HepG2 (cell line): ENCODE results near the gene INTS1. TPM values are rescaled to one million over a fixed set of nuclear protein-coding genes. Genes with fewer than 3 reads are reported as not detected.

ENCODE experiments used
- ATAC-seq: fragments of 200-7000 bp; cut with Tn5 transposase; 3 replicates; pipeline ENCODE4 v1.9.1; 2020; ENCODE audit warnings: mild to moderate bottlenecking, moderate library complexity
- BruUV-seq: library from RNA; stranded (reverse); fragments of 400-500 nt; replicated peaks from 2 replicates; lab custom pipeline; 2021; lab: Mats Ljungman, UMichigan
- CTCF ChIA-PET: fragments of 300-600 bp; formaldehyde crosslinking; extraction: SDS; loops from one replicate; lab custom pipeline; 2021; ENCODE audit warnings: low total read pairs, inconsistent platforms, low intra/inter-chr PET ratio; lab: Yijun Ruan, JAX
- POLR2A ChIA-PET: fragments of 350-600 bp; sonication (Branson Sonifier 250); formaldehyde crosslinking; loops from one replicate; lab custom pipeline; 2020; ENCODE audit warnings: antibody characterized with exemption, inconsistent platforms; lab: Yijun Ruan, JAX
- DNase-seq: peaks from one replicate; pipeline ENCODE4 v3.0.0-alpha.2; 2015; ENCODE audit warnings: low spot score
- FAIRE-seq: peaks from 3 replicates; lab custom pipeline; 2011; peaks lifted over from hg19 to GRCh38; lab: Jason Lieb, UNC
- H2AFZ ChIP-seq: one replicate; pipeline ENCODE4 v1.6.1; 2011; ENCODE audit warnings: low read length, inconsistent platforms
- H3K27ac ChIP-seq: fragments of 300-600 bp; 3 replicates; pipeline ENCODE4 v1.8.0; 2011; ENCODE audit warnings: mixed run types, mild to moderate bottlenecking, mixed read lengths, low read length, inconsistent platforms; ENCODE audit not compliant: insufficient read depth; ENCODE audit errors: extremely low read length
- H3K27me3 ChIP-seq, 2 experiments: fragments of 200-600 bp in 1 of 2; 2 replicates in 1 of 2; 3 replicates in 1 of 2; pipeline versions ENCODE4 v1.6.0 to v1.8.0; 2011; ENCODE audit warnings: low read length in 2 of 2, mild to moderate bottlenecking in 2 of 2, moderate library complexity in 2 of 2, inconsistent platforms in 1 of 2; ENCODE audit not compliant: insufficient read depth in 2 of 2, control insufficient read depth in 1 of 2
- H3K36me3 ChIP-seq, 2 experiments: fragments of 200-600 bp in 1 of 2; replicated peaks in 1 of 2; 2 replicates in 1 of 2; 3 replicates in 1 of 2; pipeline versions ENCODE4 v1.5.1 to v1.8.0; 2011; ENCODE audit warnings: low read length in 2 of 2, inconsistent platforms in 1 of 2; ENCODE audit not compliant: insufficient read depth in 2 of 2, control insufficient read depth in 1 of 2
- H3K4me1 ChIP-seq: 2 replicates; pipeline ENCODE4 v1.5.1; 2012; ENCODE audit warnings: low read length, inconsistent platforms; ENCODE audit not compliant: insufficient read depth
- H3K4me2 ChIP-seq: 2 replicates; pipeline ENCODE4 v1.6.0; 2011; ENCODE audit warnings: low read depth, low read length, inconsistent platforms
- H3K4me3 ChIP-seq, 3 experiments: fragments of 200-600 bp in 1 of 3; sonication (generic), shearing (Covaris generic) in 1 of 3; replicated peaks in 1 of 3; 2 replicates each; pipeline ENCODE4 v1.5.1; 2011 to 2016; ENCODE audit warnings: low read length in 3 of 3, inconsistent platforms in 2 of 3, low read depth in 2 of 3, mild to moderate bottlenecking in 2 of 3, control low read depth in 1 of 3, mixed read lengths in 1 of 3; ENCODE audit not compliant: insufficient read depth in 1 of 3
- H3K79me2 ChIP-seq: one replicate; pipeline ENCODE4 v1.6.1; 2011; ENCODE audit warnings: low read length, inconsistent platforms; ENCODE audit not compliant: insufficient read depth
- H3K9ac ChIP-seq: 2 replicates; pipeline ENCODE4 v1.6.0; 2011; ENCODE audit warnings: mild to moderate bottlenecking, low read depth, low read length, inconsistent platforms; ENCODE audit not compliant: insufficient read depth
- H3K9me3 ChIP-seq: 2 replicates; pipeline ENCODE4 v1.5.1; 2012; ENCODE audit warnings: mild to moderate bottlenecking, low read length
- H4K20me1 ChIP-seq: 2 replicates; pipeline ENCODE4 v1.6.0; 2011; ENCODE audit warnings: inconsistent platforms, mild to moderate bottlenecking, low read length, moderate library complexity; ENCODE audit not compliant: insufficient read depth
- CREM ChIP-seq, 2 experiments: sonication (generic) in 1 of 2; formaldehyde crosslinking in 1 of 2; IDR thresholded peaks; 2 replicates each; pipeline versions ENCODE4 v1.4.0 to v1.6.1; 2016 to 2020; ENCODE audit warnings: antibody characterized with exemption in 1 of 2, mild to moderate bottlenecking in 1 of 2, missing genetic modification reagents in 1 of 2
- ETV6 ChIP-seq: sonication (generic); formaldehyde crosslinking; conservative IDR thresholded peaks from 2 replicates; pipeline ENCODE4 v1.4.0; 2020; ENCODE audit warnings: missing genetic modification reagents
- HDAC6 ChIP-seq: fragments of 200-600 bp; sonication (generic); IDR thresholded peaks from 2 replicates; pipeline ENCODE4 v1.7.0; 2017; ENCODE audit warnings: mild to moderate bottlenecking, antibody characterized with exemption, low read length, low read depth
- KDM2A ChIP-seq: sonication (generic); formaldehyde crosslinking; IDR thresholded peaks from 2 replicates; pipeline ENCODE4 v1.4.0; 2020; ENCODE audit warnings: low read depth, missing genetic modification reagents, borderline replicate concordance
- MTA1 ChIP-seq: sonication (generic); formaldehyde crosslinking; IDR thresholded peaks from 2 replicates; pipeline ENCODE4 v1.4.0; 2020; ENCODE audit warnings: missing genetic modification reagents, mild to moderate bottlenecking, borderline replicate concordance
- NFATC3 ChIP-seq: sonication (generic); formaldehyde crosslinking; IDR thresholded peaks from 2 replicates; pipeline ENCODE4 v1.5.1; 2020; ENCODE audit warnings: mild to moderate bottlenecking, missing genetic modification reagents
- NR3C1 ChIP-seq: sonication (generic); formaldehyde crosslinking; IDR thresholded peaks from 2 replicates; pipeline ENCODE4 v1.4.0; 2020; ENCODE audit warnings: missing genetic modification reagents
- PHB2 ChIP-seq: fragments of 450-650 bp; IDR thresholded peaks from 2 replicates; pipeline ENCODE4 v1.6.1; 2018; ENCODE audit not compliant: partially characterized antibody
- SMAD9 ChIP-seq: sonication (generic); formaldehyde crosslinking; IDR thresholded peaks from 2 replicates; pipeline ENCODE4 v1.5.1; 2020; ENCODE audit warnings: mild to moderate bottlenecking, missing genetic modification reagents
- ZMYM4 ChIP-seq: sonication (generic); formaldehyde crosslinking; IDR thresholded peaks from 2 replicates; pipeline ENCODE4 v1.8.1; 2023; ENCODE audit warnings: mild to moderate bottlenecking, missing genetic modification reagents
- ZNF234 ChIP-seq: sonication (generic); formaldehyde crosslinking; conservative IDR thresholded peaks from 2 replicates; pipeline ENCODE4 v1.5.1; 2020; ENCODE audit warnings: mild to moderate bottlenecking, missing genetic modification reagents
- ZNF329 ChIP-seq: sonication (generic); formaldehyde crosslinking; IDR thresholded peaks from 2 replicates; pipeline ENCODE4 v1.9.0; 2021; ENCODE audit warnings: low read depth, mild to moderate bottlenecking, missing genetic modification reagents
- WGBS: methylation state at CpG from one replicate; pipeline ENCODE4 v1.1.6; 2017; ENCODE audit warnings: low lambda C conversion rate; 5-methylcytosine and 5-hydroxymethylcytosine counted together
- in situ Hi-C: cut with HindIII; loops from 2 replicates; pipeline ENCODE4 v1.10.0; 2017; ENCODE audit warnings: low pct_unique_long_range_greater_than_20kb; ENCODE audit not compliant: extremely low pct_ligation_motif_present
- intact Hi-C: fragments of 100-400 bp; cut with micrococcal nuclease; formaldehyde crosslinking; loops from one replicate; pipeline ENCODE4 v1.10.0; 2022; ENCODE audit not compliant: unreplicated experiment
- polyA plus RNA-seq, 8 experiments: library from polyadenylated mRNA; depleted of rRNA in 3 of 8; stranded (reverse) in 7 of 8; unstranded in 1 of 8; fragments of >200 nt; fragmentation: Illumina TruSeq in 4 of 8; extraction: Trizol in 4 of 8; gene quantifications; 2 replicates each; pipeline versions ENCODE4 v1.2.1 to v1.2.3, GENCODE V29; 2011 to 2016; ENCODE audit warnings: low read depth in 4 of 8, missing spikeins in 1 of 8, mixed read lengths in 1 of 8; ENCODE audit not compliant: insufficient read depth in 1 of 8
- total RNA-seq, 5 experiments: library from RNA; depleted of rRNA; stranded (reverse); fragments of >200 nt; fragmentation: Illumina TruSeq; extraction: Trizol; gene quantifications; 2 replicates each; pipeline ENCODE4 v1.2.3, GENCODE V29; 2016; ENCODE audit warnings: low read depth in 1 of 5
- TF ChIP-seq, protein P1 (sequence below): sonication (generic); formaldehyde crosslinking; conservative IDR thresholded peaks from 2 replicates; pipeline ENCODE4 v1.8.1; 2023; ENCODE audit warnings: missing genetic modification reagents
- TF ChIP-seq, protein P2 (sequence below): IDR thresholded peaks from 2 replicates; pipeline ENCODE4 v1.6.1; 2016; ENCODE audit warnings: missing biosample characterization, missing genetic modification reagents, low read depth
- TF ChIP-seq, protein P3 (sequence below), 2 experiments: sonication (generic) in 1 of 2; formaldehyde crosslinking in 1 of 2; IDR thresholded peaks; 2 replicates each; pipeline versions ENCODE4 v1.6.1 to v1.9.0; 2014 to 2022; ENCODE audit warnings: antibody characterized with exemption in 1 of 2, borderline replicate concordance in 1 of 2, inconsistent platforms in 1 of 2, low read depth in 1 of 2, missing genetic modification reagents in 1 of 2
- TF ChIP-seq, protein P4 (sequence below): sonication (generic); formaldehyde crosslinking; IDR thresholded peaks from 2 replicates; pipeline ENCODE4 v1.4.0; 2020; ENCODE audit warnings: mild to moderate bottlenecking, missing genetic modification reagents

Gene INTS1
- total and polyA plus RNA-seq, 2 of the 13 experiments (the other 11 are each of a cell fraction or from before 2014, with no cell fraction given): 13.7 to 29.0 TPM

DNA sequence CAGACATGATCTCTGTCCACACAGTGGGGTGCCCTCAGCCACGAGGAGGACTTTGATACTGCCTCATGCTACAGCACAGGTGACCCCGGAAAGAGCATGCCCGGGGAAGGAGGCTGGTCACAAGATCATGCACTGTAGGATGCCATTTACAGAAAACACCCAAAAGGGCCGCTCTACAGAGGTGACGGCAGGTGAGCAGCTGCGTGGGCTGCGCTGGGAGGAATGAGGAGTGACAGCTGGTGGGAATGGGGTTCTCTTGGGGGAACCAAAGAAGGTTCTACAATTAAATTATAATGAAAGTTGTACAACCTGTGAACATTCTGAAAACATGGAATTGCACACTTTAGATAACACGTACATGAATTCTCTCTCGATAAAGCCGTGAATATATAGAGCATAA lies 12.0 kb downstream of the INTS1 start:
- Histone ChIP-seq H3K4me3 (no peak overlapping the region), H4K20me1 (no peaks in the 10 kb centered on the region), H3K79me2 (no peaks in the 10 kb centered on the region), H3K9ac (no peak overlapping the region), H3K9me3 (no peaks in the 10 kb centered on the region), H3K4me1 (no peaks in the 10 kb centered on the region), H2AFZ (no peak overlapping the region), H3K27me3 (no peaks in the 10 kb centered on the region), H3K4me2 (no peak overlapping the region), H3K36me3 (peaks cover 21 to 50% of the 10 kb centered on the region in 2 experiments; a peak in 4 of 5 replicates), H3K27ac (no peak overlapping the region)
- FAIRE-seq (no peak), ATAC-seq (no peak), DNase-seq (no peak)
- intact Hi-C loops: no loop called here
- no TSS peak for BruUV-seq
- WGBS: 94% methylated on average over 10 of the region's 10 CpGs
- in situ Hi-C loops: no loop called here
- ChIA-PET POLR2A (no interaction called here), CTCF (no interaction called here)
- no peak for TF ChIP-seq ZNF234
- TF ChIP-seq SMAD9: no peak
- no peak for TF ChIP-seq MTA1 (CRISPR knock-in tag)
- TF ChIP-seq, protein P1, sequence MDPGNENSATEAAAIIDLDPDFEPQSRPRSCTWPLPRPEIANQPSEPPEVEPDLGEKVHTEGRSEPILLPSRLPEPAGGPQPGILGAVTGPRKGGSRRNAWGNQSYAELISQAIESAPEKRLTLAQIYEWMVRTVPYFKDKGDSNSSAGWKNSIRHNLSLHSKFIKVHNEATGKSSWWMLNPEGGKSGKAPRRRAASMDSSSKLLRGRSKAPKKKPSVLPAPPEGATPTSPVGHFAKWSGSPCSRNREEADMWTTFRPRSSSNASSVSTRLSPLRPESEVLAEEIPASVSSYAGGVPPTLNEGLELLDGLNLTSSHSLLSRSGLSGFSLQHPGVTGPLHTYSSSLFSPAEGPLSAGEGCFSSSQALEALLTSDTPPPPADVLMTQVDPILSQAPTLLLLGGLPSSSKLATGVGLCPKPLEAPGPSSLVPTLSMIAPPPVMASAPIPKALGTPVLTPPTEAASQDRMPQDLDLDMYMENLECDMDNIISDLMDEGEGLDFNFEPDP: no peak
- no peak for TF ChIP-seq ETV6 (CRISPR knock-in tag)
- no peak for TF ChIP-seq PHB2
- TF ChIP-seq NR3C1 (CRISPR knock-in tag): no peak
- TF ChIP-seq HDAC6: no peak
- TF ChIP-seq ZNF329 (CRISPR knock-in tag): no peak
- TF ChIP-seq, protein P2, sequence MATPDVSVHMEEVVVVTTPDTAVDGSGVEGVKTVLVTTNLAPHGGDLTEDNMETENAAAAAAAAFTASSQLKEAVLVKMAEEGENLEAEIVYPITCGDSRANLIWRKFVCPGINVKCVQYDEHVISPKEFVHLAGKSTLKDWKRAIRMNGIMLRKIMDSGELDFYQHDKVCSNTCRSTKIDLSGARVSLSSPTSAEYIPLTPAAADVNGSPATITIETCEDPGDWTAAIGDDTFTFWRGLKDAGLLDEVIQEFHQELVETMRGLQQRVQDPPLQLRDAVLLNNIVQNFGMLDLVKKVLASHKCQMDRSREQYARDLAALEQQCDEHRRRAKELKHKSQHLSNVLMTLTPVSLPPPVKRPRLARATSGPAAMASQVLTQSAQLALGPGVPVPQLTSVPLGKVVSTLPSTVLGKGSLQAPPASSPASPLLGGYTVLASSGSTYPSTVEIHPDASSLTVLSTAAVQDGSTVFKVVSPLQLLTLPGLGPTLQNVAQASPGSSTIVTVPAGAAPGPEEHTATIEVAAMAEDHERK: no peak
- TF ChIP-seq NFATC3 (CRISPR knock-in tag): no peak
- TF ChIP-seq KDM2A (CRISPR knock-in tag): no peak
- TF ChIP-seq, protein P3, sequence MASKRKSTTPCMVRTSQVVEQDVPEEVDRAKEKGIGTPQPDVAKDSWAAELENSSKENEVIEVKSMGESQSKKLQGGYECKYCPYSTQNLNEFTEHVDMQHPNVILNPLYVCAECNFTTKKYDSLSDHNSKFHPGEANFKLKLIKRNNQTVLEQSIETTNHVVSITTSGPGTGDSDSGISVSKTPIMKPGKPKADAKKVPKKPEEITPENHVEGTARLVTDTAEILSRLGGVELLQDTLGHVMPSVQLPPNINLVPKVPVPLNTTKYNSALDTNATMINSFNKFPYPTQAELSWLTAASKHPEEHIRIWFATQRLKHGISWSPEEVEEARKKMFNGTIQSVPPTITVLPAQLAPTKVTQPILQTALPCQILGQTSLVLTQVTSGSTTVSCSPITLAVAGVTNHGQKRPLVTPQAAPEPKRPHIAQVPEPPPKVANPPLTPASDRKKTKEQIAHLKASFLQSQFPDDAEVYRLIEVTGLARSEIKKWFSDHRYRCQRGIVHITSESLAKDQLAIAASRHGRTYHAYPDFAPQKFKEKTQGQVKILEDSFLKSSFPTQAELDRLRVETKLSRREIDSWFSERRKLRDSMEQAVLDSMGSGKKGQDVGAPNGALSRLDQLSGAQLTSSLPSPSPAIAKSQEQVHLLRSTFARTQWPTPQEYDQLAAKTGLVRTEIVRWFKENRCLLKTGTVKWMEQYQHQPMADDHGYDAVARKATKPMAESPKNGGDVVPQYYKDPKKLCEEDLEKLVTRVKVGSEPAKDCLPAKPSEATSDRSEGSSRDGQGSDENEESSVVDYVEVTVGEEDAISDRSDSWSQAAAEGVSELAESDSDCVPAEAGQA (IDR thresholded peaks at IDR 0.05; ENCODE audit: low read depth): no peak
- TF ChIP-seq, protein P3 (CRISPR knock-in tag; IDR thresholded peaks at IDR 0.05; ENCODE audit: borderline replicate concordance): no peak
- TF ChIP-seq CREM (IDR thresholded peaks at IDR 0.05): no peak
- no peak for TF ChIP-seq CREM (CRISPR knock-in tag; IDR thresholded peaks at IDR 0.05)
- TF ChIP-seq, protein P4, sequence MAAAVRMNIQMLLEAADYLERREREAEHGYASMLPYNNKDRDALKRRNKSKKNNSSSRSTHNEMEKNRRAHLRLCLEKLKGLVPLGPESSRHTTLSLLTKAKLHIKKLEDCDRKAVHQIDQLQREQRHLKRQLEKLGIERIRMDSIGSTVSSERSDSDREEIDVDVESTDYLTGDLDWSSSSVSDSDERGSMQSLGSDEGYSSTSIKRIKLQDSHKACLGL (CRISPR knock-in tag): no peak
- TF ChIP-seq ZMYM4 (CRISPR knock-in tag): no peak
